Measurements from ENCODE around the gene LANCL3.
"Not testable (repeated sequence)": the region's sequence is repeated elsewhere in the genome, so short reads cannot be mapped to it uniquely, and the experiment has no call there.

Gene LANCL3

DNA sequence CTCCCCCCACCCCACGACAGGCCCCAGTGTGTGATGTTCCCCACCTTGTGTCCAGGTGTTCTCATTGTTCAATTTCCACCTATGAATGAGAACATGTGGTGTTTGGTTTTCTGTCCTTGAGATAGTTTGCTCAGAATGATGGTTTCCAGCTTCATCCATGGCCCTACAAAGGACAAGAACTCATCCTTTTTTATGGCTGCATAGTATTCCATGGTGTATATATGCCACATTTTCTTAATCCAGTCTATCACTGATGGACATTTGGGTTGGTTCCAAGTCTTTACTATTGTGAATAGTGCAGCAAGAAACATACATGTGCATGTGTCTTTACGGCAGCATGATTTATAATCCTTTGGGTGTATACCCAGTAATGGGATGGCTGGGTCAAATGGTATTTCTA, 79.4 kb downstream of the LANCL3 start:
- not testable (repeated sequence) for H4K5ac ChIP-seq (ENCODE audit: low read length); H3K27ac ChIP-seq (ENCODE audit: low read depth, low read length)
- WGBS (ENCODE audit: extremely low coverage, insufficient coverage, low lambda C conversion rate): no CpG with 5 or more reads among the region's 2 CpGs

GRCh38 chrX:37651921-37652452, 80.5 kb downstream of the LANCL3 start:
- H3K4ac ChIP-seq (ENCODE audit: low read depth, low read length): no peak overlapping the region
- H3K27me3 ChIP-seq (ENCODE audit: insufficient read depth, low read length, poor library complexity): no peaks in the 10 kb centered on the region
- H3K4me1 ChIP-seq (ENCODE audit: control insufficient read depth, low read depth, low read length): no peaks in the 10 kb centered on the region
- no peaks in the 10 kb centered on the region for H3K79me1 ChIP-seq (ENCODE audit: low read length)
- no peak overlapping the region for H2BK15ac ChIP-seq (replicated peaks; ENCODE audit: low read depth)
- H3K27ac ChIP-seq (ENCODE audit: low read depth, low read length): no peak overlapping the region
- H2BK5ac ChIP-seq (ENCODE audit: low read length): no peak overlapping the region
- no peaks in the 10 kb centered on the region for H3K36me3 ChIP-seq (ENCODE audit: control insufficient read depth, insufficient read depth, low read length)
- no peak overlapping the region for H3K18ac ChIP-seq (ENCODE audit: low read length)
- no peak overlapping the region for H4K5ac ChIP-seq (ENCODE audit: low read length)
- DNase-seq: peak; percentile 33
- no peak overlapping the region for H3K4me2 ChIP-seq (ENCODE audit: low read length)
- no peak overlapping the region for H3K23ac ChIP-seq (ENCODE audit: low read length)
- H4K8ac ChIP-seq (ENCODE audit: low read depth, low read length): no peak overlapping the region
- H3K9ac ChIP-seq (ENCODE audit: low read length): no peak overlapping the region
- H3K4me3 ChIP-seq (ENCODE audit: low read length): no peak overlapping the region
- no peaks in the 10 kb centered on the region for H3K79me2 ChIP-seq (ENCODE audit: control insufficient read depth, insufficient read depth, low read length)
- WGBS (ENCODE audit: extremely low coverage, insufficient coverage, low lambda C conversion rate): no CpG with 5 or more reads among the region's 1 CpG
- H2AK5ac ChIP-seq (ENCODE audit: low read length): no peak overlapping the region
- no peak overlapping the region for H3K56ac ChIP-seq (ENCODE audit: low read length)
- no peak overlapping the region for H2BK120ac ChIP-seq (ENCODE audit: low read depth, low read length)

More for the DNA sequence above, 79.4 kb downstream of the LANCL3 start:
- H2AK5ac ChIP-seq (ENCODE audit: low read length); H3K9ac ChIP-seq (ENCODE audit: low read length); DNase-seq; H3K23ac ChIP-seq (ENCODE audit: low read length); H3K79me2 ChIP-seq (ENCODE audit: control insufficient read depth, insufficient read depth, low read length); H3K4me2 ChIP-seq (ENCODE audit: low read length); H2BK5ac ChIP-seq (ENCODE audit: low read length); H4K8ac ChIP-seq (ENCODE audit: low read depth, low read length); H3K4me1 ChIP-seq (ENCODE audit: control insufficient read depth, low read depth, low read length); H3K27me3 ChIP-seq (ENCODE audit: insufficient read depth, low read length, poor library complexity); H3K56ac ChIP-seq (ENCODE audit: low read length); H3K4me3 ChIP-seq (ENCODE audit: low read length); H3K79me1 ChIP-seq (ENCODE audit: low read length); H3K4ac ChIP-seq (ENCODE audit: low read depth, low read length); H3K36me3 ChIP-seq (ENCODE audit: control insufficient read depth, insufficient read depth, low read length); H3K18ac ChIP-seq (ENCODE audit: low read length); H2BK15ac ChIP-seq (replicated peaks; ENCODE audit: low read depth); H2BK120ac ChIP-seq (ENCODE audit: low read depth, low read length): not testable (repeated sequence)

- Histone ChIP-seq H4K8ac (ENCODE audit: low read depth, low read length) (no peak overlapping the region), H3K4me1 (ENCODE audit: control insufficient read depth, low read depth, low read length) (no peaks in the 10 kb centered on the region)
- DNase-seq: no peak
These were observed 81.2 kb downstream of the LANCL3 start for GRCh38 chrX:37652589-37653231.

DNA sequence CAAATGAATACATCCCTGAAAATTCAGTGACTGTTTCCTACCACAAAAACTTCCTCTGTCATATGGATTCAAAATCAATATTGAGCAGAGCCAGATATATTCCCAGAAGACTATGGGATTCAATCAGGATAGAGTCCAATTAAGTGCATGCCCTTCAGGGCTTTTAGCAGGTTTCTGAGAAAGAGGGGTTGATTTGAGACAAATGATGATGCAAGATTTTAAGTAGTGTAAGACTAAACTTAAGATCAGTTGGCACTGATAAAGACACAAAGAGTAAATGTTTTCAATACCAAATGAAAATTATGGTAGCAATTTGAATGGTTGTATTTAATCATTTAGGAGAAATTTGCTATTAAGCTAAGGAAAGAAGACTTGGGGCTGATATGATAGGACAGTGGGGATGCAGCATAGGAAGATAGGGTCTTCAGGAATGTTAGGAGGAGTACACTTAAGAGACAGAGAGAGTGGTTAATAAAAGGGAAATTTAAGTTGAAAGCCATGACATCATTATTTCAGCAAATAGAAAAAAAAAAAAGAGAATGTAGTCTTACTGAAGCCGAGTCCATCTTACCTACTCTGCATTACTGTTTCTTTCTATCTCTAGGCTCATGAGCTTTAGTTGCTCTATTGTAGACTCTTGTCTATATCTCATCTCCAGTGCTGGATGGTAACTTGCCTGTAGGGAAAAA, 82.1 kb downstream of the LANCL3 start:
- Histone ChIP-seq H3K4me2 (ENCODE audit: low read length) (no peak overlapping the region), H2BK120ac (ENCODE audit: low read depth, low read length) (no peak overlapping the region), H2AK5ac (ENCODE audit: low read length) (no peak overlapping the region), H3K56ac (ENCODE audit: low read length) (no peak overlapping the region), H3K27me3 (ENCODE audit: insufficient read depth, low read length, poor library complexity) (no peaks in the 10 kb centered on the region), H3K23ac (ENCODE audit: low read length) (no peak overlapping the region), H3K27ac (ENCODE audit: low read depth, low read length) (no peak overlapping the region), H3K36me3 (ENCODE audit: control insufficient read depth, insufficient read depth, low read length) (no peaks in the 10 kb centered on the region), H2BK5ac (ENCODE audit: low read length) (no peak overlapping the region), H3K18ac (ENCODE audit: low read length) (no peak overlapping the region), H3K4ac (ENCODE audit: low read depth, low read length) (no peak overlapping the region), H4K5ac (ENCODE audit: low read length) (no peak overlapping the region), H3K9ac (ENCODE audit: low read length) (no peak overlapping the region), H3K4me3 (ENCODE audit: low read length) (no peak overlapping the region), H3K4me1 (ENCODE audit: control insufficient read depth, low read depth, low read length) (no peaks in the 10 kb centered on the region), H3K79me1 (ENCODE audit: low read length) (no peaks in the 10 kb centered on the region), H3K79me2 (ENCODE audit: control insufficient read depth, insufficient read depth, low read length) (no peaks in the 10 kb centered on the region), H2BK15ac (replicated peaks; ENCODE audit: low read depth) (no peak overlapping the region), H4K8ac (ENCODE audit: low read depth, low read length) (no peak overlapping the region)
- no CpG with 5 or more reads among the region's 1 CpG for WGBS (ENCODE audit: extremely low coverage, insufficient coverage, low lambda C conversion rate)
- DNase-seq: no peak

More at GRCh38 chrX:37652589-37653231, 81.2 kb downstream of the LANCL3 start:
- Histone ChIP-seq H4K5ac (ENCODE audit: low read length) (no peak overlapping the region), H3K79me1 (ENCODE audit: low read length) (no peaks in the 10 kb centered on the region), H3K79me2 (ENCODE audit: control insufficient read depth, insufficient read depth, low read length) (no peaks in the 10 kb centered on the region), H2BK15ac (replicated peaks; ENCODE audit: low read depth) (no peak overlapping the region), H2AK5ac (ENCODE audit: low read length) (no peak overlapping the region), H3K4ac (ENCODE audit: low read depth, low read length) (no peak overlapping the region), H3K36me3 (ENCODE audit: control insufficient read depth, insufficient read depth, low read length) (no peaks in the 10 kb centered on the region), H3K4me3 (ENCODE audit: low read length) (no peak overlapping the region), H3K18ac (ENCODE audit: low read length) (no peak overlapping the region), H3K56ac (ENCODE audit: low read length) (no peak overlapping the region), H3K4me2 (ENCODE audit: low read length) (no peak overlapping the region), H3K9ac (ENCODE audit: low read length) (no peak overlapping the region), H2BK5ac (ENCODE audit: low read length) (no peak overlapping the region), H3K23ac (ENCODE audit: low read length) (no peak overlapping the region), H3K27ac (ENCODE audit: low read depth, low read length) (no peak overlapping the region), H3K27me3 (ENCODE audit: insufficient read depth, low read length, poor library complexity) (no peaks in the 10 kb centered on the region), H2BK120ac (ENCODE audit: low read depth, low read length) (no peak overlapping the region)
- WGBS (ENCODE audit: extremely low coverage, insufficient coverage, low lambda C conversion rate): no CpG with 5 or more reads among the region's 8 CpGs

DNA sequence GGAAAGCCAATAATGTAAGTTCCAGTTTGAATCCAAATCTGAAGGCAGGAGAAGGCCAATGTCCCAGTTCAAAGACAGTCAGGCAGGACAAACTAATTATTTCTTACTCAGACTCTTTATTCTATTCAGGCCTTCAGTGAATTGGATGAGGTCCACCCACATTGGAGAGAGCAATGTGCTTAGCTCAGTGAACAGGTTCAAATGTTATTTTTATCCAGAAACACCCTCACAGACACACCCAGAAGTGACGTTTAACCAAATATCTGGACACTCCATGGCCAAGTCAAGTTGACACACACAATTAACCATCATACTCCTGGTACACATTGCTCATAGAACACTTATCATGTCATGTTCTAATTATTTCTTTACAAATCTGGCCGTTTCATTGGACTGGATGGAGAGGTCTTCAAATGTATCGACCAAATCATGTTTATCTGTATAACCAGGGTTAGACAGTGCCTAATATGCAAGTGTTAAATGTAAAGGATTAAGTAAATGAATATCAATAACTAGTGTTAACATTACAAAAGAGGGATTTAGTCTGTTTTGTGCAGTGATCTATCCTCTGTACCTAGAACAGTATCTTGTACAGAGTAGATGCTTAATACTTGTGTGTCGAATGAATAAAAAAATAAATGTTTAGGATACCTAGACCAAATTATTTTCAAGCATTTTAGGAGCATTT, 87.0 kb downstream of the LANCL3 start:
- no peaks in the 10 kb centered on the region for H3K27me3 ChIP-seq (ENCODE audit: insufficient read depth, low read length, poor library complexity)
- no CpG with 5 or more reads among the region's 4 CpGs for WGBS (ENCODE audit: extremely low coverage, insufficient coverage, low lambda C conversion rate)
- no peak overlapping the region for H2AK5ac ChIP-seq (ENCODE audit: low read length)
- no peaks in the 10 kb centered on the region for H3K36me3 ChIP-seq (ENCODE audit: control insufficient read depth, insufficient read depth, low read length)
- no peak overlapping the region for H3K18ac ChIP-seq (ENCODE audit: low read length)
- no peak overlapping the region for H3K4me3 ChIP-seq (ENCODE audit: low read length)
- no peak overlapping the region for H3K56ac ChIP-seq (ENCODE audit: low read length)
- H3K79me2 ChIP-seq (ENCODE audit: control insufficient read depth, insufficient read depth, low read length): no peaks in the 10 kb centered on the region
- DNase-seq: no peak
- no peaks in the 10 kb centered on the region for H3K4me1 ChIP-seq (ENCODE audit: control insufficient read depth, low read depth, low read length)
- H2BK15ac ChIP-seq (replicated peaks; ENCODE audit: low read depth): no peak overlapping the region
- no peak overlapping the region for H2BK5ac ChIP-seq (ENCODE audit: low read length)
- H3K4me2 ChIP-seq (ENCODE audit: low read length): no peak overlapping the region
- no peak overlapping the region for H3K9ac ChIP-seq (ENCODE audit: low read length)
- no peak overlapping the region for H3K27ac ChIP-seq (ENCODE audit: low read depth, low read length)
- H3K23ac ChIP-seq (ENCODE audit: low read length): no peak overlapping the region
- no peak overlapping the region for H2BK120ac ChIP-seq (ENCODE audit: low read depth, low read length)
- H4K8ac ChIP-seq (ENCODE audit: low read depth, low read length): no peak overlapping the region
- H3K79me1 ChIP-seq (ENCODE audit: low read length): no peaks in the 10 kb centered on the region
- no peak overlapping the region for H3K4ac ChIP-seq (ENCODE audit: low read depth, low read length)
- H4K5ac ChIP-seq (ENCODE audit: low read length): no peak overlapping the region
